ENCODE data around the gene SLC6A12. TPM values are rescaled to one million over a fixed set of nuclear protein-coding genes. Genes with fewer than 3 reads are reported as not detected.

Gene SLC6A12
- total RNA-seq, 1 experiment from 2014 or later = 0.17 TPM

- H3K4ac ChIP-seq (ENCODE audit: low read depth, low read length) = no peak overlapping the region
- Mint-ChIP-seq H3K27me3 (ENCODE audit: low read depth) (peaks cover 82% of the 10 kb centered on the region), H3K4me3 (no peak overlapping the region), H3K27ac (no peak overlapping the region), H3K4me1 (peaks cover 5 to 14% of the 10 kb centered on the region in 2 experiments; a peak in 2 of 4 replicates), H3K36me3 (ENCODE audit: insufficient read depth in 1 of 3, low read depth in 3 of 3) (no peaks in the 10 kb centered on the region), H3K9me3 (peaks cover 0 to 6% of the 10 kb centered on the region in 2 experiments; a peak in 2 of 5 replicates)
- H3K4me2 ChIP-seq (ENCODE audit: insufficient read depth, insufficient read length, low read length) = no peak overlapping the region
- no peaks in the 10 kb centered on the region; the same call in 1 of the 2 replicates for H3K27me3 ChIP-seq (ENCODE audit: insufficient read depth, low read length)
- H2BK20ac ChIP-seq (ENCODE audit: low read depth, low read length, poor library complexity, severe bottlenecking) = no peak overlapping the region
- peaks cover 7% of the 10 kb centered on the region for H3K23me2 ChIP-seq (ENCODE audit: insufficient read length, low read depth, low read length, poor library complexity, severe bottlenecking)
- H2AK5ac ChIP-seq (ENCODE audit: insufficient read length, low read length) = no peak overlapping the region
- no peak overlapping the region for H3K27ac ChIP-seq (ENCODE audit: insufficient read length, low read depth, low read length)
- no peak overlapping the region for H3K56ac ChIP-seq (ENCODE audit: insufficient read length, low read depth, low read length)
- no peak overlapping the region for H3K18ac ChIP-seq (ENCODE audit: insufficient read length, low read depth, low read length)
- H3K23ac ChIP-seq (ENCODE audit: insufficient read length, low read depth, low read length) = no peak overlapping the region
- no peak overlapping the region for H2BK12ac ChIP-seq (ENCODE audit: insufficient read length, low read depth, low read length)
- H3K79me1 ChIP-seq (ENCODE audit: insufficient read depth, low read depth, low read length, poor library complexity, severe bottlenecking) = no peaks in the 10 kb centered on the region
- no peak overlapping the region for H3K9ac ChIP-seq (ENCODE audit: extremely low read depth, insufficient read length, low read length)
- H4K8ac ChIP-seq (replicated peaks; ENCODE audit: insufficient read length, low read depth, low read length) = no peak overlapping the region
- no peaks in the 10 kb centered on the region for H3K9me3 ChIP-seq (ENCODE audit: control insufficient read depth, low read depth, low read length)
- no peak overlapping the region for H4K91ac ChIP-seq (ENCODE audit: insufficient read length, low read depth, low read length)
- no peak for DNase-seq
- H4K20me1 ChIP-seq (ENCODE audit: control insufficient read depth, insufficient read depth, insufficient read length) = no peaks in the 10 kb centered on the region
- H3K4me1 ChIP-seq (ENCODE audit: insufficient read depth, low read length) = no peaks in the 10 kb centered on the region
- no peak overlapping the region; the same call in 1 of the 2 replicates for H3K14ac ChIP-seq (ENCODE audit: insufficient read depth, low read length)
- no CpG with 5 or more reads among the region's 10 CpGs for WGBS (ENCODE audit: extremely low coverage, insufficient read length, low lambda C conversion rate)
- no peak overlapping the region for H2BK5ac ChIP-seq (ENCODE audit: insufficient read length, low read length)
- no peak overlapping the region for H4K5ac ChIP-seq (ENCODE audit: insufficient read length, low read depth, low read length)
- no peak for TF ChIP-seq CTCF (conservative IDR thresholded peaks at IDR 0.05)
- H2BK15ac ChIP-seq (ENCODE audit: low read depth, low read length) = no peak overlapping the region
- H2AFZ ChIP-seq (ENCODE audit: low read length) = no peak overlapping the region
- no peak overlapping the region for H2BK120ac ChIP-seq (ENCODE audit: low read depth, low read length, poor library complexity, severe bottlenecking)
- H3K79me2 ChIP-seq (ENCODE audit: insufficient read depth, low read length) = no peaks in the 10 kb centered on the region
- no peak overlapping the region for H3T11ph ChIP-seq (ENCODE audit: low read length)
Measured at GRCh38 chr12:193261-193660, 20.7 kb downstream of the SLC6A12 start.
